Caco-2 (cell line): ENCODE results near the gene EIF4G1. TPM values are rescaled to one million over a fixed set of nuclear protein-coding genes. Genes with fewer than 3 reads are reported as not detected.

Experiments used
- BruUV-seq: library from RNA; stranded (reverse); fragments of 400-500 nt; replicated peaks from 2 replicates; lab custom pipeline; 2021; lab: Mats Ljungman, UMichigan
- CTCF ChIA-PET: fragments of 300-600 bp; sonication (Branson Sonifier 250); formaldehyde crosslinking; loops from one replicate; lab custom pipeline; 2022; ENCODE audit warnings: antibody characterized with exemption; lab: Charles Lee
- POLR2A ChIA-PET: fragments of 300-600 bp; sonication (Branson Sonifier 250); formaldehyde crosslinking; loops from one replicate; lab custom pipeline; 2022; ENCODE audit warnings: antibody characterized with exemption; lab: Charles Lee
- DNase-seq, 2 experiments: peaks; one replicate each; pipeline versions ENCODE4 v3.0.0 to v3.0.0-alpha.2; 2020 to 2022
- H3K27me3 ChIP-seq: replicated peaks from 2 replicates; pipeline ENCODE4 v1.6.0; 2011; ENCODE audit warnings: low read length; ENCODE audit not compliant: control insufficient read depth, insufficient read depth
- H3K36me3 ChIP-seq: 2 replicates; pipeline ENCODE4 v1.5.1; 2011; ENCODE audit warnings: low read length; ENCODE audit not compliant: control insufficient read depth, insufficient read depth
- H3K4me1 ChIP-seq: fragments of 250-450 bp; sonication (Bioruptor Pico); 2 replicates; pipeline ENCODE4 v1.5.1; 2020; ENCODE audit warnings: mild to moderate bottlenecking
- H3K4me3 ChIP-seq: 2 replicates; pipeline ENCODE4 v1.5.1; 2011; ENCODE audit warnings: low read depth, mild to moderate bottlenecking, control low read depth, low read length
- H3K9me3 ChIP-seq: fragments of 250-450 bp; sonication (Bioruptor Pico); 2 replicates; pipeline ENCODE4 v1.5.1; 2020; ENCODE audit warnings: mild to moderate bottlenecking, moderate library complexity
- H3K27ac Mint-ChIP-seq: one replicate; pipeline ENCODE4 v1.8.0; 2022; ENCODE audit warnings: mixed read lengths; ENCODE audit not compliant: unreplicated experiment
- H3K27me3 Mint-ChIP-seq: one replicate; pipeline ENCODE4 v1.8.0; 2022; ENCODE audit warnings: mixed read lengths; ENCODE audit not compliant: insufficient read depth, unreplicated experiment
- H3K36me3 Mint-ChIP-seq: one replicate; pipeline ENCODE4 v1.8.0; 2022; ENCODE audit warnings: mild to moderate bottlenecking, mixed read lengths; ENCODE audit not compliant: insufficient read depth, unreplicated experiment
- H3K4me1 Mint-ChIP-seq: one replicate; pipeline ENCODE4 v1.8.0; 2022; ENCODE audit warnings: low read depth, mixed read lengths; ENCODE audit not compliant: unreplicated experiment
- H3K4me3 Mint-ChIP-seq: one replicate; pipeline ENCODE4 v1.8.0; 2022; ENCODE audit warnings: mild to moderate bottlenecking, moderate library complexity, mixed read lengths; ENCODE audit not compliant: unreplicated experiment
- H3K9me3 Mint-ChIP-seq: one replicate; pipeline ENCODE4 v1.8.0; 2022; ENCODE audit warnings: mixed read lengths; ENCODE audit not compliant: unreplicated experiment
- intact Hi-C: fragments of 100-400 bp; cut with micrococcal nuclease; formaldehyde crosslinking; loops from one replicate; pipeline ENCODE4 v1.10.0; 2022; ENCODE audit not compliant: unreplicated experiment
- total RNA-seq: library from RNA; stranded (reverse); gene quantifications from 2 replicates; pipeline ENCODE4 v1.2.3, GENCODE V29; 2022
- TF ChIP-seq, protein P1 (sequence below), 2 experiments: fragments of 200-600 bp in 1 of 2; IDR thresholded peaks; 1 replicate in 1 of 2; 2 replicates in 1 of 2; pipeline versions ENCODE4 v1.5.1 to v1.8.0; 2011 to 2022; ENCODE audit warnings: antibody characterized with exemption in 1 of 2, control low read depth in 1 of 2, inconsistent platforms in 1 of 2, low read depth in 1 of 2, low read length in 1 of 2, mild to moderate bottlenecking in 1 of 2, moderate library complexity in 1 of 2; ENCODE audit not compliant: insufficient read depth in 1 of 2, severe bottlenecking in 1 of 2, unreplicated experiment in 1 of 2

The EIF4G1 gene
- total RNA-seq, 1 experiment from 2014 or later, result 423 TPM

GRCh38 chr3:184325715-184326369 lies 11.4 kb downstream of the EIF4G1 start:
- Histone ChIP-seq H3K36me3 (peaks cover 24% of the 10 kb centered on the region), H3K4me1 (no peaks in the 10 kb centered on the region), H3K4me3 (no peak overlapping the region), H3K27me3 (no peaks in the 10 kb centered on the region), H3K9me3 (no peaks in the 10 kb centered on the region)
- BruUV-seq, result no TSS peak
- Mint-ChIP-seq H3K4me1 (no peaks in the 10 kb centered on the region), H3K4me3 (no peak overlapping the region), H3K36me3 (peaks cover 100% of the 10 kb centered on the region), H3K9me3 (no peaks in the 10 kb centered on the region), H3K27ac (no peak overlapping the region), H3K27me3 (no peaks in the 10 kb centered on the region)
- CTCF ChIA-PET, result no interaction called here
- DNase-seq, result no peak
- TF ChIP-seq, protein P1, sequence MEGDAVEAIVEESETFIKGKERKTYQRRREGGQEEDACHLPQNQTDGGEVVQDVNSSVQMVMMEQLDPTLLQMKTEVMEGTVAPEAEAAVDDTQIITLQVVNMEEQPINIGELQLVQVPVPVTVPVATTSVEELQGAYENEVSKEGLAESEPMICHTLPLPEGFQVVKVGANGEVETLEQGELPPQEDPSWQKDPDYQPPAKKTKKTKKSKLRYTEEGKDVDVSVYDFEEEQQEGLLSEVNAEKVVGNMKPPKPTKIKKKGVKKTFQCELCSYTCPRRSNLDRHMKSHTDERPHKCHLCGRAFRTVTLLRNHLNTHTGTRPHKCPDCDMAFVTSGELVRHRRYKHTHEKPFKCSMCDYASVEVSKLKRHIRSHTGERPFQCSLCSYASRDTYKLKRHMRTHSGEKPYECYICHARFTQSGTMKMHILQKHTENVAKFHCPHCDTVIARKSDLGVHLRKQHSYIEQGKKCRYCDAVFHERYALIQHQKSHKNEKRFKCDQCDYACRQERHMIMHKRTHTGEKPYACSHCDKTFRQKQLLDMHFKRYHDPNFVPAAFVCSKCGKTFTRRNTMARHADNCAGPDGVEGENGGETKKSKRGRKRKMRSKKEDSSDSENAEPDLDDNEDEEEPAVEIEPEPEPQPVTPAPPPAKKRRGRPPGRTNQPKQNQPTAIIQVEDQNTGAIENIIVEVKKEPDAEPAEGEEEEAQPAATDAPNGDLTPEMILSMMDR (IDR thresholded peaks at IDR 0.05; ENCODE audit: insufficient read depth in 1 of 2, low read depth in 1 of 2, low read length in 1 of 2, severe bottlenecking in 1 of 2, unreplicated experiment in 1 of 2), result no peak
- POLR2A ChIA-PET, result interaction anchor here (0.7 kb wide), 1 partner anchor 224 kb away, joined by 3 read pairs; no protein-coding TSS in a partner anchor
- intact Hi-C loops, result no loop called here

DNA sequence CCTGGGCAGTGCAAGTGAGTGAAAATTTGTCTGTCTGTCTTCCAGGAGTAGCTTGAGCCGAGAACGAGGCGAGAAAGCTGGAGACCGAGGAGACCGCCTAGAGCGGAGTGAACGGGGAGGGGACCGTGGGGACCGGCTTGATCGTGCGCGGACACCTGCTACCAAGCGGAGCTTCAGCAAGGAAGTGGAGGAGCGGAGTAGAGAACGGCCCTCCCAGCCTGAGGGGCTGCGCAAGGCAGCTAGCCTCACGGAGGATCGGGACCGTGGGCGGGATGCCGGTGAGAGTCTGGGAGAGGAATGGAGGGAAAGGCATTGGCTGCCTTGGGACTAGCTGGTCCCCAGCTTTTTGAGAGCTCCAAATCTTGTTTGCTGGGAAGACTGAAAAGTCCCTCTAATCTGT lies 12.8 kb downstream of the EIF4G1 start:
- no peak for DNase-seq
- intact Hi-C loops, result no loop called here
- Mint-ChIP-seq H3K9me3 (no peaks in the 10 kb centered on the region), H3K4me1 (no peaks in the 10 kb centered on the region), H3K27me3 (no peaks in the 10 kb centered on the region), H3K27ac (peak overlapping the region; percentile 84), H3K36me3 (peaks cover 100% of the 10 kb centered on the region), H3K4me3 (no peak overlapping the region)
- no peaks in the 10 kb centered on the region for H3K9me3 ChIP-seq
- H3K27me3 ChIP-seq, result no peaks in the 10 kb centered on the region
- TF ChIP-seq, protein P1 (IDR thresholded peaks at IDR 0.05; ENCODE audit: insufficient read depth in 1 of 2, low read depth in 1 of 2, low read length in 1 of 2, severe bottlenecking in 1 of 2, unreplicated experiment in 1 of 2), result no peak
- no TSS peak for BruUV-seq
- ChIA-PET CTCF (no interaction called here), POLR2A (interaction anchor here (0.6 kb wide), 1 partner anchor 74 kb away, joined by 3 read pairs; no protein-coding TSS in a partner anchor)
- H3K4me3 ChIP-seq, result no peak overlapping the region
- no peaks in the 10 kb centered on the region for H3K4me1 ChIP-seq
- H3K36me3 ChIP-seq, result peaks cover 20% of the 10 kb centered on the region

GRCh38 chr3:184328516-184328915 lies 14.1 kb downstream of the EIF4G1 start:
- peaks cover 13% of the 10 kb centered on the region for H3K36me3 ChIP-seq
- Mint-ChIP-seq H3K4me1 (no peaks in the 10 kb centered on the region), H3K36me3 (peaks cover 100% of the 10 kb centered on the region), H3K27me3 (no peaks in the 10 kb centered on the region), H3K9me3 (no peaks in the 10 kb centered on the region), H3K4me3 (no peak overlapping the region), H3K27ac (no peak overlapping the region)
- intact Hi-C loops, result no loop called here
- TF ChIP-seq, protein P1 (IDR thresholded peaks at IDR 0.05; ENCODE audit: insufficient read depth in 1 of 2, low read depth in 1 of 2, low read length in 1 of 2, severe bottlenecking in 1 of 2, unreplicated experiment in 1 of 2), result no peak
- H3K27me3 ChIP-seq, result no peaks in the 10 kb centered on the region
- H3K9me3 ChIP-seq, result no peaks in the 10 kb centered on the region
- H3K4me1 ChIP-seq, result no peaks in the 10 kb centered on the region
- CTCF ChIA-PET, result no interaction called here
- DNase-seq, result no peak
- BruUV-seq, result no TSS peak
- no peak overlapping the region for H3K4me3 ChIP-seq
- POLR2A ChIA-PET, result no interaction called here
